ENCODE measurements around the gene COX4I2.

- no peak for TF ChIP-seq CTCF (IDR thresholded peaks at IDR 0.05; ENCODE audit: extremely low read depth in 1 of 2, insufficient read depth in 1 of 2, low read depth in 1 of 2, low read length in 2 of 2)
- no peak for TF ChIP-seq GATA2 (IDR thresholded peaks at IDR 0.05; ENCODE audit: insufficient read depth, insufficient read length, low read depth, low read length)
- TF ChIP-seq POLR2A (IDR thresholded peaks at IDR 0.05; ENCODE audit: low read depth, low read length): no peak
Observed at GRCh38 chr20:31677553-31678260, 40.0 kb downstream of the COX4I2 start.
